HEK293 (cell line): ENCODE data around the gene TNFRSF25.

Source experiments
- HIC1 ChIP-seq: fragments of 450-650 bp; formaldehyde crosslinking; IDR thresholded peaks from 2 replicates; pipeline ENCODE4 v1.5.1; 2016; ENCODE audit warnings: missing biosample characterization, missing genetic modification characterization
- KLF1 ChIP-seq: fragments of 450-650 bp; formaldehyde crosslinking; IDR thresholded peaks from 2 replicates; pipeline ENCODE4 v1.5.1; 2016; ENCODE audit warnings: missing biosample characterization, missing genetic modification characterization
- KLF10 ChIP-seq: fragments of 450-650 bp; IDR thresholded peaks from 2 replicates; pipeline ENCODE4 v1.5.1; 2018; ENCODE audit warnings: missing biosample characterization, mild to moderate bottlenecking, missing genetic modification characterization
- PRDM1 ChIP-seq: fragments of 450-650 bp; formaldehyde crosslinking; IDR thresholded peaks from 2 replicates; pipeline ENCODE4; 2016; ENCODE audit warnings: missing biosample characterization, missing genetic modification characterization
- PRDM10 ChIP-seq: fragments of 450-650 bp; formaldehyde crosslinking; IDR thresholded peaks from 2 replicates; pipeline ENCODE4 v1.5.1; 2016; ENCODE audit warnings: missing biosample characterization, missing genetic modification characterization
- RBAK ChIP-seq: fragments of 450-650 bp; formaldehyde crosslinking; IDR thresholded peaks from 2 replicates; pipeline ENCODE4 v1.5.1; 2016; ENCODE audit warnings: missing biosample characterization, missing genetic modification characterization
- SP7 ChIP-seq: fragments of 450-650 bp; formaldehyde crosslinking; IDR thresholded peaks from 2 replicates; pipeline ENCODE4 v1.5.1; 2016; ENCODE audit warnings: missing biosample characterization, missing genetic modification characterization
- TCF7L2 ChIP-seq: IDR thresholded peaks from 2 replicates; pipeline ENCODE4 v1.6.1; 2011; ENCODE audit warnings: low read depth, mild to moderate bottlenecking, inconsistent platforms, low read length, moderate library complexity, borderline replicate concordance
- ZBTB20 ChIP-seq: fragments of 450-650 bp; formaldehyde crosslinking; IDR thresholded peaks from 2 replicates; pipeline ENCODE4 v1.5.1; 2016; ENCODE audit warnings: missing biosample characterization, missing genetic modification characterization
- ZBTB7A ChIP-seq: fragments of 450-650 bp; formaldehyde crosslinking; IDR thresholded peaks from 2 replicates; pipeline ENCODE4 v1.5.1; 2016; ENCODE audit warnings: low read depth, missing biosample characterization, missing genetic modification characterization
- ZFP69B ChIP-seq: fragments of 450-650 bp; formaldehyde crosslinking; IDR thresholded peaks from 2 replicates; pipeline ENCODE4 v1.5.1; 2016; ENCODE audit warnings: missing biosample characterization, missing genetic modification characterization
- ZNF114 ChIP-seq: fragments of 450-650 bp; formaldehyde crosslinking; IDR thresholded peaks from 2 replicates; pipeline ENCODE4 v1.5.0; 2017; ENCODE audit warnings: missing biosample characterization, missing genetic modification characterization
- ZNF23 ChIP-seq: fragments of 450-650 bp; formaldehyde crosslinking; IDR thresholded peaks from 2 replicates; pipeline ENCODE4 v1.5.1; 2016; ENCODE audit warnings: missing biosample characterization, missing genetic modification characterization, borderline replicate concordance
- ZNF341 ChIP-seq: fragments of 450-650 bp; formaldehyde crosslinking; IDR thresholded peaks from 2 replicates; pipeline ENCODE4; 2016; ENCODE audit warnings: low read depth, missing biosample characterization, missing genetic modification characterization
- ZNF391 ChIP-seq: fragments of 450-650 bp; formaldehyde crosslinking; IDR thresholded peaks from 2 replicates; pipeline ENCODE4 v1.5.1; 2016; ENCODE audit warnings: low read depth, missing biosample characterization, missing genetic modification characterization, borderline replicate concordance
- ZNF404 ChIP-seq: fragments of 450-650 bp; formaldehyde crosslinking; IDR thresholded peaks from 2 replicates; pipeline ENCODE4 v1.5.1; 2017; ENCODE audit warnings: missing biosample characterization, missing genetic modification characterization
- ZNF514 ChIP-seq: fragments of 450-650 bp; formaldehyde crosslinking; IDR thresholded peaks from 2 replicates; pipeline ENCODE4 v1.5.1; 2016; ENCODE audit warnings: missing biosample characterization, missing genetic modification characterization
- ZNF549 ChIP-seq: fragments of 450-650 bp; IDR thresholded peaks from 2 replicates; pipeline ENCODE4 v1.5.1; 2018; ENCODE audit warnings: missing biosample characterization, missing genetic modification characterization, mild to moderate bottlenecking, inconsistent platforms, moderate library complexity
- ZNF596 ChIP-seq: fragments of 450-650 bp; IDR thresholded peaks from 2 replicates; pipeline ENCODE4 v1.5.0; 2018; ENCODE audit warnings: missing biosample characterization, mild to moderate bottlenecking, missing genetic modification characterization, moderate library complexity
- ZNF621 ChIP-seq: fragments of 450-650 bp; formaldehyde crosslinking; IDR thresholded peaks from 2 replicates; pipeline ENCODE4 v1.5.1; 2017; ENCODE audit warnings: missing biosample characterization, missing genetic modification characterization
- ZNF624 ChIP-seq: fragments of 450-650 bp; formaldehyde crosslinking; IDR thresholded peaks from 2 replicates; pipeline ENCODE4 v1.5.1; 2017; ENCODE audit warnings: missing biosample characterization, missing genetic modification characterization
- ZNF777 ChIP-seq: fragments of 450-650 bp; formaldehyde crosslinking; IDR thresholded peaks from 2 replicates; pipeline ENCODE4 v1.5.1; 2017; ENCODE audit warnings: missing biosample characterization, missing genetic modification characterization, borderline replicate concordance
- ZSCAN16 ChIP-seq: fragments of 450-650 bp; formaldehyde crosslinking; IDR thresholded peaks from 2 replicates; pipeline ENCODE4 v1.5.1; 2016; ENCODE audit warnings: missing biosample characterization, missing genetic modification characterization
- TF ChIP-seq, protein P1 (sequence below): fragments of 450-650 bp; formaldehyde crosslinking; IDR thresholded peaks from 2 replicates; pipeline ENCODE4 v1.5.1; 2016; ENCODE audit warnings: missing biosample characterization, missing genetic modification characterization
- TF ChIP-seq, protein P2 (sequence below): fragments of 450-650 bp; formaldehyde crosslinking; IDR thresholded peaks from 2 replicates; pipeline ENCODE4 v1.5.1; 2017; ENCODE audit warnings: missing biosample characterization, missing genetic modification characterization
- TF ChIP-seq, protein P3 (sequence below): sonication (generic); formaldehyde crosslinking; IDR thresholded peaks from 2 replicates; pipeline ENCODE4 v1.8.1; 2022; ENCODE audit warnings: mild to moderate bottlenecking, moderate library complexity, missing genetic modification reagents

Gene TNFRSF25

DNA sequence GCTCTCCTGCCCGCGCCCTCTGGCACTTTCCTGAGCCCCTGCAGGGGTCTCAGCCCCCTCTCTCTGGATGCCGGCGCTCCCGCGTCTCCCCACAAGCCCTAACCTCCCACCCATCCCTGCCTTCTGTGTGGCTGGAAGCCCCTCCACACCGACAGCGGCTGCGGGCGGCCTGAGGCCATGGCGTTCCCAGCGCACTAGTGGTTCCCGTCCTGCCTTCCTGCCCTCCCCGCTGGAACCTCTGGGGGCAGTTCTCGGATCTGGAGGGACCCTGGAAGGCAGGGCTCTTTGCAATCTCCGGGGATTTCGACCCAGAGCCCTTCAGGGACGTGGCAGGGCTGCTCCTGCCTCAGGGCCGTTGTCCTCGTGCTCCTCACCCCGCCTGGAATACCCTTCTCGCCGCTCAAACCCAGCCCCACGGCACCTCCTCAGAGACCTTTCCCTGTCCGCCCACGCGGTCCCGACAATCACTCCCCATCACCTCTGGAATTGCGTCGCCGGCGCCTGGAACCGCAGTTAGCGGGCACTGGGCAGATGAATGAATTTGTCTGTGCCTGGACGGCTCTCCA is 41.9 kb downstream of the TNFRSF25 start (continued):
- TF ChIP-seq KLF10 (tag by site-specific recombination) (no peak), TCF7L2 (no peak), ZBTB20 (tag by site-specific recombination) (peak; percentile 64; the same call in 1 of the 2 replicates), HIC1 (tag by site-specific recombination) (peak; percentile 34; the same call in 1 of the 2 replicates), ZNF624 (tag by site-specific recombination) (no peak), PRDM1 (no peak), ZNF23 (tag by site-specific recombination) (no peak), ZFP69B (tag by site-specific recombination) (no peak), RBAK (tag by site-specific recombination) (no peak), ZNF114 (tag by site-specific recombination) (no peak), ZNF514 (no peak), ZNF341 (tag by site-specific recombination) (0 out of 2 replicates have a peak, but pooled peaks have one; percentile 7), ZNF596 (tag by site-specific recombination) (no peak), ZBTB7A (tag by site-specific recombination) (0 out of 2 replicates have a peak, but pooled peaks have one; percentile 27), ZSCAN16 (tag by site-specific recombination) (no peak), KLF1 (peak; percentile 7; the same call in 1 of the 2 replicates), ZNF777 (no peak; the same call in 1 of the 2 replicates), ZNF391 (tag by site-specific recombination) (no peak), ZNF404 (no peak), ZNF549 (tag by site-specific recombination) (no peak), PRDM10 (tag by site-specific recombination) (no peak), SP7 (tag by site-specific recombination) (peak; percentile 43), ZNF621 (tag by site-specific recombination) (no peak)
- TF ChIP-seq, protein P1, sequence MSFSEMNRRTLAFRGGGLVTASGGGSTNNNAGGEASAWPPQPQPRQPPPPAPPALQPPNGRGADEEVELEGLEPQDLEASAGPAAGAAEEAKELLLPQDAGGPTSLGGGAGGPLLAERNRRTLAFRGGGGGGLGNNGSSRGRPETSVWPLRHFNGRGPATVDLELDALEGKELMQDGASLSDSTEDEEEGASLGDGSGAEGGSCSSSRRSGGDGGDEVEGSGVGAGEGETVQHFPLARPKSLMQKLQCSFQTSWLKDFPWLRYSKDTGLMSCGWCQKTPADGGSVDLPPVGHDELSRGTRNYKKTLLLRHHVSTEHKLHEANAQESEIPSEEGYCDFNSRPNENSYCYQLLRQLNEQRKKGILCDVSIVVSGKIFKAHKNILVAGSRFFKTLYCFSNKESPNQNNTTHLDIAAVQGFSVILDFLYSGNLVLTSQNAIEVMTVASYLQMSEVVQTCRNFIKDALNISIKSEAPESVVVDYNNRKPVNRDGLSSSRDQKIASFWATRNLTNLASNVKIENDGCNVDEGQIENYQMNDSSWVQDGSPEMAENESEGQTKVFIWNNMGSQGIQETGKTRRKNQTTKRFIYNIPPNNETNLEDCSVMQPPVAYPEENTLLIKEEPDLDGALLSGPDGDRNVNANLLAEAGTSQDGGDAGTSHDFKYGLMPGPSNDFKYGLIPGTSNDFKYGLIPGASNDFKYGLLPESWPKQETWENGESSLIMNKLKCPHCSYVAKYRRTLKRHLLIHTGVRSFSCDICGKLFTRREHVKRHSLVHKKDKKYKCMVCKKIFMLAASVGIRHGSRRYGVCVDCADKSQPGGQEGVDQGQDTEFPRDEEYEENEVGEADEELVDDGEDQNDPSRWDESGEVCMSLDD (tag by site-specific recombination) = no peak
- TF ChIP-seq, protein P2, sequence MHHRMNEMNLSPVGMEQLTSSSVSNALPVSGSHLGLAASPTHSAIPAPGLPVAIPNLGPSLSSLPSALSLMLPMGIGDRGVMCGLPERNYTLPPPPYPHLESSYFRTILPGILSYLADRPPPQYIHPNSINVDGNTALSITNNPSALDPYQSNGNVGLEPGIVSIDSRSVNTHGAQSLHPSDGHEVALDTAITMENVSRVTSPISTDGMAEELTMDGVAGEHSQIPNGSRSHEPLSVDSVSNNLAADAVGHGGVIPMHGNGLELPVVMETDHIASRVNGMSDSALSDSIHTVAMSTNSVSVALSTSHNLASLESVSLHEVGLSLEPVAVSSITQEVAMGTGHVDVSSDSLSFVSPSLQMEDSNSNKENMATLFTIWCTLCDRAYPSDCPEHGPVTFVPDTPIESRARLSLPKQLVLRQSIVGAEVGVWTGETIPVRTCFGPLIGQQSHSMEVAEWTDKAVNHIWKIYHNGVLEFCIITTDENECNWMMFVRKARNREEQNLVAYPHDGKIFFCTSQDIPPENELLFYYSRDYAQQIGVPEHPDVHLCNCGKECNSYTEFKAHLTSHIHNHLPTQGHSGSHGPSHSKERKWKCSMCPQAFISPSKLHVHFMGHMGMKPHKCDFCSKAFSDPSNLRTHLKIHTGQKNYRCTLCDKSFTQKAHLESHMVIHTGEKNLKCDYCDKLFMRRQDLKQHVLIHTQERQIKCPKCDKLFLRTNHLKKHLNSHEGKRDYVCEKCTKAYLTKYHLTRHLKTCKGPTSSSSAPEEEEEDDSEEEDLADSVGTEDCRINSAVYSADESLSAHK (tag by site-specific recombination) = no peak
- TF ChIP-seq, protein P3, sequence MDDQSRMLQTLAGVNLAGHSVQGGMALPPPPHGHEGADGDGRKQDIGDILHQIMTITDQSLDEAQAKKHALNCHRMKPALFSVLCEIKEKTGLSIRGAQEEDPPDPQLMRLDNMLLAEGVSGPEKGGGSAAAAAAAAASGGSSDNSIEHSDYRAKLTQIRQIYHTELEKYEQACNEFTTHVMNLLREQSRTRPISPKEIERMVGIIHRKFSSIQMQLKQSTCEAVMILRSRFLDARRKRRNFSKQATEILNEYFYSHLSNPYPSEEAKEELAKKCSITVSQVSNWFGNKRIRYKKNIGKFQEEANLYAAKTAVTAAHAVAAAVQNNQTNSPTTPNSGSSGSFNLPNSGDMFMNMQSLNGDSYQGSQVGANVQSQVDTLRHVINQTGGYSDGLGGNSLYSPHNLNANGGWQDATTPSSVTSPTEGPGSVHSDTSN (CRISPR knock-in tag) = no peak
